ENCODE data around the gene ARHGEF39.
"Not testable (repeated sequence)": the region's sequence is repeated elsewhere in the genome, so short reads cannot be mapped to it uniquely, and the experiment has no call there.

The ARHGEF39 gene

GRCh38 chr9:35616681-35617459, 48.1 kb downstream of the ARHGEF39 start:
- DNase-seq: no peak

GRCh38 chr9:35615981-35616680, 48.9 kb downstream of the ARHGEF39 start:
- DNase-seq: no peak

GRCh38 chr9:35612843-35613242, 52.2 kb downstream of the ARHGEF39 start:
- no peak for DNase-seq

GRCh38 chr9:35612066-35612465, 52.9 kb downstream of the ARHGEF39 start:
- not testable (repeated sequence) for DNase-seq

- DNase-seq: no peak
Observed at GRCh38 chr9:35611230-35611797, 53.7 kb downstream of the ARHGEF39 start.

GRCh38 chr9:35609820-35610163, 55.2 kb downstream of the ARHGEF39 start:
- DNase-seq: no peak
